GM23338 (cell line): ENCODE measurements around the gene KIF18A. TPM values are rescaled to one million over a fixed set of nuclear protein-coding genes. Genes with fewer than 3 reads are reported as not detected.

ENCODE experiments used
- ATAC-seq: fragments of 200-7000 bp; cut with Tn5 transposase; 3 replicates; pipeline ENCODE4 v1.9.1; 2020
- DNase-seq: peaks from one replicate; pipeline ENCODE4 v3.0.0-alpha.2; 2015; ENCODE audit warnings: low spot score
- H2AFZ ChIP-seq: fragments of 200-600 bp; sonication (generic); 2 replicates; pipeline ENCODE4 v1.8.0; 2016; ENCODE audit warnings: antibody characterized with exemption, mild to moderate bottlenecking, moderate library complexity
- H3F3A ChIP-seq: fragments of 200-600 bp; sonication (generic); replicated peaks from 2 replicates; pipeline ENCODE4 v1.8.0; 2017; ENCODE audit warnings: antibody characterized with exemption, mixed run types, low read depth
- H3K27ac ChIP-seq: fragments of 200-600 bp; sonication (generic); 2 replicates; pipeline ENCODE4 v1.6.1; 2016; ENCODE audit warnings: low read depth
- H3K27me3 ChIP-seq: fragments of 200-600 bp; sonication (generic); 2 replicates; pipeline ENCODE4 v1.8.0; 2016; ENCODE audit warnings: mild to moderate bottlenecking, mixed run types, moderate library complexity; ENCODE audit not compliant: insufficient read depth
- H3K36me3 ChIP-seq: fragments of 200-600 bp; sonication (generic); 2 replicates; pipeline ENCODE4 v1.8.0; 2016; ENCODE audit warnings: mild to moderate bottlenecking; ENCODE audit not compliant: insufficient read depth
- H3K4me1 ChIP-seq: fragments of 200-600 bp; sonication (generic); 2 replicates; pipeline ENCODE4 v1.8.0; 2016; ENCODE audit warnings: mild to moderate bottlenecking, moderate library complexity; ENCODE audit not compliant: insufficient read depth
- H3K4me2 ChIP-seq: fragments of 200-600 bp; sonication (generic); 2 replicates; pipeline ENCODE4 v1.7.1; 2017; ENCODE audit warnings: mixed run types
- H3K4me3 ChIP-seq: fragments of 200-600 bp; sonication (generic); 2 replicates; pipeline ENCODE4 v1.6.1; 2016; ENCODE audit warnings: mixed run types
- H3K79me2 ChIP-seq: fragments of 200-600 bp; sonication (generic); replicated peaks from 2 replicates; pipeline ENCODE4 v1.8.0; 2017; ENCODE audit warnings: mild to moderate bottlenecking; ENCODE audit not compliant: insufficient read depth
- H3K9me2 ChIP-seq: fragments of 200-600 bp; sonication (generic); 2 replicates; pipeline ENCODE4 v1.8.0; 2017; ENCODE audit not compliant: insufficient read depth
- H4K20me1 ChIP-seq: fragments of 200-600 bp; sonication (generic); replicated peaks from 2 replicates; pipeline ENCODE4 v1.8.0; 2017; ENCODE audit warnings: mild to moderate bottlenecking; ENCODE audit not compliant: insufficient read depth
- H3K27ac Mint-ChIP-seq: 2 replicates; pipeline ENCODE4 v1.8.0; 2020; ENCODE audit warnings: inconsistent platforms, mild to moderate bottlenecking, moderate library complexity, mixed read lengths
- H3K27me3 Mint-ChIP-seq: 3 replicates; pipeline ENCODE4 v1.8.0; 2022; ENCODE audit warnings: low read depth, mild to moderate bottlenecking, moderate library complexity, mixed read lengths, inconsistent platforms; ENCODE audit not compliant: insufficient read depth, poor library complexity
- H3K36me3 Mint-ChIP-seq: 3 replicates; pipeline ENCODE4 v1.8.0; 2021; ENCODE audit warnings: low read depth, mild to moderate bottlenecking, inconsistent platforms, moderate library complexity, mixed read lengths
- H3K4me1 Mint-ChIP-seq: 3 replicates; pipeline ENCODE4 v1.8.0; 2020; ENCODE audit warnings: mild to moderate bottlenecking, inconsistent platforms, mixed read lengths
- H3K4me3 Mint-ChIP-seq: 3 replicates; pipeline ENCODE4 v1.8.0; 2021; ENCODE audit warnings: moderate library complexity, mild to moderate bottlenecking, inconsistent platforms, mixed read lengths
- H3K9me3 Mint-ChIP-seq: 3 replicates; pipeline ENCODE4 v1.8.0; 2020; ENCODE audit warnings: moderate library complexity, mild to moderate bottlenecking, inconsistent platforms, mixed read lengths
- CREB1 ChIP-seq: fragments of 250-450 bp; sonication (Bioruptor Pico); IDR thresholded peaks from 2 replicates; pipeline ENCODE4 v1.5.0; 2020; ENCODE audit warnings: low read depth, mild to moderate bottlenecking, moderate library complexity
- EZH2 ChIP-seq: fragments of 200-600 bp; sonication (generic); IDR thresholded peaks from one replicate; pipeline ENCODE4 v1.8.0; 2017; ENCODE audit warnings: antibody characterized with exemption, mild to moderate bottlenecking, low read depth; ENCODE audit not compliant: unreplicated experiment
- EZH2phosphoT487 ChIP-seq: fragments of 200-600 bp; sonication (generic); IDR thresholded peaks from one replicate; pipeline ENCODE4 v1.8.1; 2018; ENCODE audit warnings: antibody characterized with exemption; ENCODE audit not compliant: unreplicated experiment
- NANOG ChIP-seq: IDR thresholded peaks from 2 replicates; pipeline ENCODE4 v1.6.1; 2016; ENCODE audit warnings: antibody characterized with exemption, borderline replicate concordance
- ZNF114 ChIP-seq: fragments of 250-450 bp; sonication (Bioruptor Pico); IDR thresholded peaks from 2 replicates; pipeline ENCODE4 v1.5.0; 2020; ENCODE audit warnings: mild to moderate bottlenecking, moderate library complexity
- polyA plus RNA-seq: library from polyadenylated mRNA; unstranded; fragments of >200 nt; fragmentation: Nextera tagmentation; extraction: Ambion mirVana; gene quantifications from 2 replicates; pipeline ENCODE4 v1.2.1, GENCODE V29; 2016
- total RNA-seq: library from RNA; depleted of rRNA; stranded (reverse); fragments of >200 nt; shearing (Covaris generic); gene quantifications from 2 replicates; pipeline ENCODE4 v1.2.3, GENCODE V29; 2014
- TF ChIP-seq, protein P1 (sequence below): IDR thresholded peaks from one replicate; pipeline ENCODE4 v1.6.1; 2018; ENCODE audit warnings: antibody characterized with exemption; ENCODE audit not compliant: unreplicated experiment
- TF ChIP-seq, protein P2 (sequence below): IDR thresholded peaks from 2 replicates; pipeline ENCODE4 v1.6.1; 2016; ENCODE audit warnings: antibody characterized with exemption
- TF ChIP-seq, protein P3 (sequence below), 2 experiments: fragments of 200-600 bp in 1 of 2; sonication (generic) in 1 of 2; conservative IDR thresholded peaks; 2 replicates each; pipeline versions ENCODE4 v1.5.1 to v1.6.1; 2016 to 2017; ENCODE audit warnings: antibody characterized with exemption in 2 of 2, low read depth in 2 of 2, mild to moderate bottlenecking in 2 of 2, moderate library complexity in 1 of 2

KIF18A gene
- total and polyA plus RNA-seq, 2 experiments from 2014 or later = 22.2 to 26.5 TPM

DNA sequence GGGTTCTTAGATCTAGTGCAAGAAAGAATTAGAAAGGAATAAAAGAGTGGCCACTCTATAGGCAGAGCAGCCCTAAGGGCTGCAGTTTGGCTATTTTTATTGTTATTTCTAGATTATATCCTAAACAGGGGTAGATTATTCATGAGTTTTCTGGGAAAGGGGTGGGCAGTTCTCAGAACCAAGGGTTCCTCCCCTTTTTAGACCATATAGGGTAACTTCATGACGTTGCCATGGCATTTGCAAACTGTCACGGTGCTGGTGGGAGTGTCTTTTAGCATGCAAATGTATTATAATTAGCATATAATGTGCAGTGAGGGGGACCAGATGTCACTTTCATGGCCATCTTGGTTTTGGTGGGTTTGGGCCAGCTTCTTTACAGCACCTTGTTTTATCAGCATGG is 44.8 kb upstream of the KIF18A start:
- no peak overlapping the region for H3K27ac ChIP-seq
- H3K36me3 ChIP-seq = no peaks in the 10 kb centered on the region
- no peak overlapping the region for H2AFZ ChIP-seq
- Mint-ChIP-seq H3K27ac (no peak overlapping the region), H3K27me3 (no peaks in the 10 kb centered on the region), H3K9me3 (no peaks in the 10 kb centered on the region), H3K36me3 (peaks cover 7% of the 10 kb centered on the region), H3K4me3 (no peak overlapping the region), H3K4me1 (peaks cover 13% of the 10 kb centered on the region)
- no peaks in the 10 kb centered on the region for H3K27me3 ChIP-seq
- no peaks in the 10 kb centered on the region for H3K9me2 ChIP-seq
- no peak overlapping the region for H3K4me3 ChIP-seq
- DNase-seq (no peak), ATAC-seq (no peak)
- no peaks in the 10 kb centered on the region for H4K20me1 ChIP-seq
- TF ChIP-seq NANOG (no peak), CREB1 (no peak), EZH2phosphoT487 (no peak), ZNF114 (CRISPR knock-in tag) (no peak), EZH2 (no peak)
- TF ChIP-seq, protein P1, sequence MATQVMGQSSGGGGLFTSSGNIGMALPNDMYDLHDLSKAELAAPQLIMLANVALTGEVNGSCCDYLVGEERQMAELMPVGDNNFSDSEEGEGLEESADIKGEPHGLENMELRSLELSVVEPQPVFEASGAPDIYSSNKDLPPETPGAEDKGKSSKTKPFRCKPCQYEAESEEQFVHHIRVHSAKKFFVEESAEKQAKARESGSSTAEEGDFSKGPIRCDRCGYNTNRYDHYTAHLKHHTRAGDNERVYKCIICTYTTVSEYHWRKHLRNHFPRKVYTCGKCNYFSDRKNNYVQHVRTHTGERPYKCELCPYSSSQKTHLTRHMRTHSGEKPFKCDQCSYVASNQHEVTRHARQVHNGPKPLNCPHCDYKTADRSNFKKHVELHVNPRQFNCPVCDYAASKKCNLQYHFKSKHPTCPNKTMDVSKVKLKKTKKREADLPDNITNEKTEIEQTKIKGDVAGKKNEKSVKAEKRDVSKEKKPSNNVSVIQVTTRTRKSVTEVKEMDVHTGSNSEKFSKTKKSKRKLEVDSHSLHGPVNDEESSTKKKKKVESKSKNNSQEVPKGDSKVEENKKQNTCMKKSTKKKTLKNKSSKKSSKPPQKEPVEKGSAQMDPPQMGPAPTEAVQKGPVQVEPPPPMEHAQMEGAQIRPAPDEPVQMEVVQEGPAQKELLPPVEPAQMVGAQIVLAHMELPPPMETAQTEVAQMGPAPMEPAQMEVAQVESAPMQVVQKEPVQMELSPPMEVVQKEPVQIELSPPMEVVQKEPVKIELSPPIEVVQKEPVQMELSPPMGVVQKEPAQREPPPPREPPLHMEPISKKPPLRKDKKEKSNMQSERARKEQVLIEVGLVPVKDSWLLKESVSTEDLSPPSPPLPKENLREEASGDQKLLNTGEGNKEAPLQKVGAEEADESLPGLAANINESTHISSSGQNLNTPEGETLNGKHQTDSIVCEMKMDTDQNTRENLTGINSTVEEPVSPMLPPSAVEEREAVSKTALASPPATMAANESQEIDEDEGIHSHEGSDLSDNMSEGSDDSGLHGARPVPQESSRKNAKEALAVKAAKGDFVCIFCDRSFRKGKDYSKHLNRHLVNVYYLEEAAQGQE = no peak
- TF ChIP-seq, protein P2, sequence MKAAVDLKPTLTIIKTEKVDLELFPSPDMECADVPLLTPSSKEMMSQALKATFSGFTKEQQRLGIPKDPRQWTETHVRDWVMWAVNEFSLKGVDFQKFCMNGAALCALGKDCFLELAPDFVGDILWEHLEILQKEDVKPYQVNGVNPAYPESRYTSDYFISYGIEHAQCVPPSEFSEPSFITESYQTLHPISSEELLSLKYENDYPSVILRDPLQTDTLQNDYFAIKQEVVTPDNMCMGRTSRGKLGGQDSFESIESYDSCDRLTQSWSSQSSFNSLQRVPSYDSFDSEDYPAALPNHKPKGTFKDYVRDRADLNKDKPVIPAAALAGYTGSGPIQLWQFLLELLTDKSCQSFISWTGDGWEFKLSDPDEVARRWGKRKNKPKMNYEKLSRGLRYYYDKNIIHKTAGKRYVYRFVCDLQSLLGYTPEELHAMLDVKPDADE = no peak
- no peak overlapping the region for H3K4me2 ChIP-seq
- no peaks in the 10 kb centered on the region for H3K79me2 ChIP-seq
- H3K4me1 ChIP-seq = peaks cover 15% of the 10 kb centered on the region
- no peaks in the 10 kb centered on the region for H3F3A ChIP-seq

DNA sequence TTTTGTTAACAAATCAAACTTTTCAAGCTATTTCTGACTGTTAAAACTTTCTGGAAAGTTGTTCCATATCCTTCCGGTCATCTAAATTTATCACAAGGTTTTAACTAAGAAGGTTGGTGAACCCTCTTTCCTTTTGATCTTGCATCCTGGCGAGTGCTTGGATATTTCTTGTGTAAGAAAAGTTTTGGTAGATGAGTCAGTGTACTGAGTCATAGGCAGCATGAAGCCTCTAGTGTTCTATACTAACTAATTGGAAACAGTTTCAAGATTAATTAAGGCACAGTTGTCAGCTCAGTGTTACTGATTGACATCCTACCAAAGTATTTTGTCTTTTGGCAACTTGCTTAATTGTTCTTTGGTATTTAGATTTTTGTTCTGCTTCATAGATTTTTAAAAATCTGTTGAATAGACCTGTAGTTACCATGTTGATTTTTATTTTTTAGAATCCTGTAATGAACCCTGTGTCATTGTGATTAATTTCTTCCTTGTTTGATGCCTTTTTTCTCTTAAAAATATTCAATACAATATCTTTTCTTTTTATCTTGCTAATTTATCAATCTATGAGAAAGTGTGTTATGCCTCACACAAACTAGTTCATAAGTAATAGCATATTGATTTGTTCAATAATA is 38.3 kb upstream of the KIF18A start:
- Mint-ChIP-seq H3K36me3 (peaks cover 7% of the 10 kb centered on the region), H3K4me3 (no peak overlapping the region), H3K27ac (no peak overlapping the region), H3K9me3 (peaks cover 5% of the 10 kb centered on the region), H3K27me3 (no peaks in the 10 kb centered on the region), H3K4me1 (no peaks in the 10 kb centered on the region)
- Histone ChIP-seq H3F3A (no peaks in the 10 kb centered on the region), H3K4me2 (no peak overlapping the region), H4K20me1 (no peaks in the 10 kb centered on the region), H3K4me1 (no peaks in the 10 kb centered on the region), H3K79me2 (no peaks in the 10 kb centered on the region), H2AFZ (no peak overlapping the region), H3K27ac (no peak overlapping the region), H3K4me3 (no peak overlapping the region), H3K27me3 (no peaks in the 10 kb centered on the region), H3K36me3 (no peaks in the 10 kb centered on the region), H3K9me2 (no peaks in the 10 kb centered on the region)
- ATAC-seq (no peak), DNase-seq (no peak)
- TF ChIP-seq, protein P3, sequence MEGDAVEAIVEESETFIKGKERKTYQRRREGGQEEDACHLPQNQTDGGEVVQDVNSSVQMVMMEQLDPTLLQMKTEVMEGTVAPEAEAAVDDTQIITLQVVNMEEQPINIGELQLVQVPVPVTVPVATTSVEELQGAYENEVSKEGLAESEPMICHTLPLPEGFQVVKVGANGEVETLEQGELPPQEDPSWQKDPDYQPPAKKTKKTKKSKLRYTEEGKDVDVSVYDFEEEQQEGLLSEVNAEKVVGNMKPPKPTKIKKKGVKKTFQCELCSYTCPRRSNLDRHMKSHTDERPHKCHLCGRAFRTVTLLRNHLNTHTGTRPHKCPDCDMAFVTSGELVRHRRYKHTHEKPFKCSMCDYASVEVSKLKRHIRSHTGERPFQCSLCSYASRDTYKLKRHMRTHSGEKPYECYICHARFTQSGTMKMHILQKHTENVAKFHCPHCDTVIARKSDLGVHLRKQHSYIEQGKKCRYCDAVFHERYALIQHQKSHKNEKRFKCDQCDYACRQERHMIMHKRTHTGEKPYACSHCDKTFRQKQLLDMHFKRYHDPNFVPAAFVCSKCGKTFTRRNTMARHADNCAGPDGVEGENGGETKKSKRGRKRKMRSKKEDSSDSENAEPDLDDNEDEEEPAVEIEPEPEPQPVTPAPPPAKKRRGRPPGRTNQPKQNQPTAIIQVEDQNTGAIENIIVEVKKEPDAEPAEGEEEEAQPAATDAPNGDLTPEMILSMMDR (conservative IDR thresholded peaks at IDR 0.05; ENCODE audit: low read depth in 2 of 2) = no peak
- TF ChIP-seq CREB1 = no peak
- no peak for TF ChIP-seq EZH2phosphoT487
- TF ChIP-seq, protein P2 = no peak
- TF ChIP-seq, protein P1 = no peak
